ENCODE results near the gene MBLAC1.

- TF ChIP-seq GATA3 (IDR thresholded peaks at IDR 0.05; ENCODE audit: low read depth, low read length), result no peak
- TF ChIP-seq GATA2 (IDR thresholded peaks at IDR 0.05; ENCODE audit: low read depth, low read length), result no peak
Observed at GRCh38 chr7:100111914-100112313, 14.9 kb upstream of the MBLAC1 start.

Measured in SH-SY5Y (cell line).